ENCODE measurements around the gene EMC9.

DNA sequence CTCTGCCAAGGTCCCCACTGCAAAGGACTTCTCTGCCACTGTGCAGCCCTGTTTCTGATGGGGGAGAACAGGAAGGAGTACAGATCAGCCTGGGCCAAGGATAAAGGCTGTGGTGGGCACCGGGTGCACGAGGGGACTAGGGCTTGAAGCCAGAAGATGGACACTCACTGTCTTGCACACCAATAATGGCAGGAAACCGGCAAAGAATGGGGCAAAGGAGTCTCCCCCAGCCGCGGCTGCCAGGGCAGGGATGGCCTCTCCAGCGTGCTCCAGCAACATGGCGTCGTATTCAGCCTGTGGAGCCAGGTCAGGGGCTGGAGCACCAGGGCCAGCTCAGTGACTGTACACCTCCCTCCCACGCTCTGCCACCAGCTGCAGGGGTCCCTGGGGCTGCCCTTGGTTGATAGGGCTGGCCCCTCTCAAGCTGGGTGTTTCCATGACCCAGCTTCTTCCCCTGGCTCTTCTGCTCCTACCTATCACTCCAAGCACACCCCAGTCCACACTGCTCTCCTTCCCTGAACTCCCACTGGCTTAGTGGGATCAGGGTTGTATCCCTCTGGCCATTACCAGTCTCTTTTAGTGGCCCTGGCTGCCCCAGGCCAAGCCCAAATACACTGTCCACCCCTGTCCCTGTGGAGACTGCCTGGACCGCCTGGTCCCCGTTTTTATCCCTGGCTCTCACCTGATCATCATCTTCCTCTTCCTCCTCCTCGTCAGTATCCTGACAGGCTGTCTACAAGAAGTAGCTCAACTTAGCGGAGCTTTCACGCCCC, 40.9 kb upstream of the EMC9 start:
- TF ChIP-seq POLR2A (IDR thresholded peaks at IDR 0.05; ENCODE audit: low read depth, low read length), result 0 out of 2 replicates have a peak, but pooled peaks have one; percentile 17
- no peak for TF ChIP-seq TAF1 (IDR thresholded peaks at IDR 0.05; ENCODE audit: borderline replicate concordance, low read depth, low read length)

All from GM12892 (cell line).